Astrocyte (in vitro differentiated cells and primary cell): ENCODE data around the gene ABI1. TPM values are rescaled to one million over a fixed set of nuclear protein-coding genes. Genes with fewer than 3 reads are reported as not detected.

Experiments
- DNase-seq: peaks from one replicate; pipeline ENCODE4 v3.0.0-alpha.2; 2010; ENCODE audit warnings: low read depth
- FAIRE-seq: peaks from 2 replicates; lab custom pipeline; 2011; peaks lifted over from hg19 to GRCh38; lab: Jason Lieb, UNC
- H2AFZ ChIP-seq: 2 replicates; pipeline ENCODE4 v1.6.0; 2012; ENCODE audit warnings: low read depth, low read length, inconsistent platforms
- H3K27ac ChIP-seq: 2 replicates; pipeline ENCODE4 v1.5.1; 2011; ENCODE audit warnings: low read depth, low read length, inconsistent platforms
- H3K27me3 ChIP-seq: 2 replicates; pipeline ENCODE4 v1.6.0; 2011; ENCODE audit warnings: low read length, inconsistent platforms; ENCODE audit not compliant: insufficient read depth
- H3K36me3 ChIP-seq: 2 replicates; pipeline ENCODE4 v1.5.1; 2011; ENCODE audit warnings: low read length, inconsistent platforms; ENCODE audit not compliant: insufficient read depth
- H3K4me1 ChIP-seq: 2 replicates; pipeline ENCODE4 v1.5.1; 2011; ENCODE audit warnings: low read length, inconsistent platforms; ENCODE audit not compliant: insufficient read depth
- H3K4me2 ChIP-seq: 2 replicates; pipeline ENCODE4 v1.6.0; 2012; ENCODE audit warnings: low read length, inconsistent platforms
- H3K4me3 ChIP-seq: 2 replicates; pipeline ENCODE4 v1.5.1; 2011; ENCODE audit warnings: low read depth, mild to moderate bottlenecking, low read length, inconsistent platforms; ENCODE audit not compliant: insufficient read depth
- H3K79me2 ChIP-seq: 2 replicates; pipeline ENCODE4 v1.6.0; 2012; ENCODE audit warnings: mild to moderate bottlenecking, low read length, inconsistent platforms; ENCODE audit not compliant: insufficient read depth
- H3K9ac ChIP-seq: 2 replicates; pipeline ENCODE4 v1.6.0; 2012; ENCODE audit warnings: mild to moderate bottlenecking, low read length, inconsistent platforms
- H3K9me3 ChIP-seq: 2 replicates; pipeline ENCODE4 v1.5.1; 2012; ENCODE audit warnings: low read depth, mild to moderate bottlenecking, low read length, inconsistent platforms; ENCODE audit not compliant: insufficient read depth
- H4K20me1 ChIP-seq: 2 replicates; pipeline ENCODE4 v1.6.0; 2012; ENCODE audit warnings: low read length, inconsistent platforms; ENCODE audit not compliant: insufficient read depth
- H3K27ac Mint-ChIP-seq: one replicate; pipeline ENCODE4 v1.8.0; 2021; ENCODE audit warnings: mild to moderate bottlenecking, mixed read lengths; ENCODE audit not compliant: unreplicated experiment
- H3K27me3 Mint-ChIP-seq: one replicate; pipeline ENCODE4 v1.8.0; 2021; ENCODE audit warnings: low read depth, mixed read lengths; ENCODE audit not compliant: unreplicated experiment
- H3K36me3 Mint-ChIP-seq: one replicate; pipeline ENCODE4 v1.8.0; 2021; ENCODE audit warnings: low read depth, mixed read lengths; ENCODE audit not compliant: unreplicated experiment
- H3K4me1 Mint-ChIP-seq: one replicate; pipeline ENCODE4 v1.8.0; 2021; ENCODE audit warnings: low read depth, mixed read lengths; ENCODE audit not compliant: unreplicated experiment
- H3K4me3 Mint-ChIP-seq: one replicate; pipeline ENCODE4 v1.8.0; 2021; ENCODE audit warnings: mild to moderate bottlenecking, moderate library complexity, mixed read lengths; ENCODE audit not compliant: unreplicated experiment
- H3K9me3 Mint-ChIP-seq: one replicate; pipeline ENCODE4 v1.8.0; 2021; ENCODE audit warnings: mild to moderate bottlenecking, mixed read lengths; ENCODE audit not compliant: unreplicated experiment
- CTCF ChIP-seq: IDR thresholded peaks from 2 replicates; pipeline ENCODE4 v1.5.1; 2011; ENCODE audit warnings: low read depth, mild to moderate bottlenecking, inconsistent platforms, low read length, moderate library complexity; ENCODE audit not compliant: insufficient read depth
- EZH2 ChIP-seq: IDR thresholded peaks from 2 replicates; pipeline ENCODE4 v1.6.1; 2012; ENCODE audit warnings: mild to moderate bottlenecking, low read length, inconsistent platforms; ENCODE audit not compliant: insufficient read depth
- total RNA-seq: library from RNA; stranded (reverse); gene quantifications from 2 replicates; pipeline ENCODE4 v1.2.1, GENCODE V29; 2021

ABI1 gene
- total RNA-seq, 1 donor from 2014 or later, result 65.1 TPM

DNA sequence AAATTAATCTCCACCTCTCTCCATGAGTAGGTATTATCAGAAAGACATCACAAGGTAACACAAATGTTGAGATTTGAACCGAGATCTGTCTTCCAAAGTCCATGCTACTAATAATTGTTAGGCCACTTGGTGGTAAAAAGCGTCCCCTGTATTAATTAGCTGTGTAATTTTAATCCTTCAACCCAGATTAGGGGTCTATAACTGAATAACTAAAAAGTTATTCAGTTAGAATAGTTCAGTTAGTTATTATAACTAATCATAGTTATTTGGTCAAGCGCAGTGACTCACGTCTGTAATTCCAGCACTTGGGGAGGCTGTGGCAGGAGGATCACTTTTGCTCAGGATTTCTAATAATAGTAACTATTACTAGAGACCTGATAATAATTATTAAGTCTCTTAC is 157.7 kb downstream of the ABI1 start:
- peaks cover 5% of the 10 kb centered on the region for H3K4me1 ChIP-seq
- no peak overlapping the region for H3K4me3 ChIP-seq
- no peak overlapping the region for H3K27ac Mint-ChIP-seq
- no peaks in the 10 kb centered on the region for H3K9me3 ChIP-seq
- H3K27me3 Mint-ChIP-seq, result no peaks in the 10 kb centered on the region
- H3K27me3 ChIP-seq, result no peaks in the 10 kb centered on the region
- DNase-seq (no peak), FAIRE-seq (no peak)
- peaks cover 6% of the 10 kb centered on the region for H3K36me3 ChIP-seq
- TF ChIP-seq EZH2 (no peak), CTCF (no peak)
- no peak overlapping the region for H3K9ac ChIP-seq
- no peak overlapping the region for H2AFZ ChIP-seq
- no peak overlapping the region for H3K4me2 ChIP-seq
- no peak overlapping the region for H3K4me3 Mint-ChIP-seq
- peaks cover 8% of the 10 kb centered on the region for H3K4me1 Mint-ChIP-seq
- H3K79me2 ChIP-seq, result peaks cover 56% of the 10 kb centered on the region
- H4K20me1 ChIP-seq, result peaks cover 12% of the 10 kb centered on the region
- peaks cover 14% of the 10 kb centered on the region for H3K36me3 Mint-ChIP-seq
- no peak overlapping the region for H3K27ac ChIP-seq
- H3K9me3 Mint-ChIP-seq, result no peaks in the 10 kb centered on the region

- H3K79me2 ChIP-seq, result peaks cover 68% of the 10 kb centered on the region
- Mint-ChIP-seq H3K4me3 (no peak overlapping the region), H3K9me3 (no peaks in the 10 kb centered on the region), H3K27me3 (no peaks in the 10 kb centered on the region), H3K4me1 (peaks cover 8% of the 10 kb centered on the region), H3K36me3 (peaks cover 9% of the 10 kb centered on the region), H3K27ac (no peak overlapping the region)
- FAIRE-seq (no peak), DNase-seq (no peak)
- peaks cover 10% of the 10 kb centered on the region for H3K4me1 ChIP-seq
- H3K9me3 ChIP-seq, result no peaks in the 10 kb centered on the region
- peaks cover 2% of the 10 kb centered on the region for H3K36me3 ChIP-seq
- no peak overlapping the region for H3K9ac ChIP-seq
- no peak overlapping the region for H3K27ac ChIP-seq
- H2AFZ ChIP-seq, result no peak overlapping the region
- H3K27me3 ChIP-seq, result no peaks in the 10 kb centered on the region
- H3K4me2 ChIP-seq, result no peak overlapping the region
- H4K20me1 ChIP-seq, result peaks cover 7% of the 10 kb centered on the region
- TF ChIP-seq CTCF, result no peak
- no peak for TF ChIP-seq EZH2
- no peak overlapping the region for H3K4me3 ChIP-seq
Observed at GRCh38 chr10:26700884-26701630, 159.7 kb downstream of the ABI1 start.

DNA sequence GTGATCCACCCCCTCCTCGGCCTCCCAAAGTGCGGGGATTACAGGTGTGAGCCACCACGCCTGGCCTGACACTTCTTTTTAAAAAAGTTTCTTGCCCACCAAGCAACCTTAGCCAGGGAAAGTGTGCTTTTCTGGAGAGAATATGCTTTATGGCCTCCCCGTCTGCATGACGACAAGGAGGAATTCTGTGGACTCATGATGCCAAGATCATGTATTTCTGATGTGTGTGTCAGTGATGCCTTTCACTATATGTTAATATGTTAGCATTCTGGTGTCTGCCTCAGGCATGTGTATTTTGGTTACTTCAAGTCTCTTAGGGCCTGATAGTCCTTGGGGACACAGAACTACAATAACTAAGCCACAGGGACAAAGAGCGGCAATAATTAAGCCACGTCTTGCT is 161.1 kb downstream of the ABI1 start:
- H3K27ac ChIP-seq, result no peak overlapping the region
- no peaks in the 10 kb centered on the region for H3K9me3 Mint-ChIP-seq
- no peak overlapping the region for H3K9ac ChIP-seq
- H4K20me1 ChIP-seq, result peaks cover 7% of the 10 kb centered on the region
- H3K9me3 ChIP-seq, result no peaks in the 10 kb centered on the region
- H3K36me3 ChIP-seq, result peaks cover 2% of the 10 kb centered on the region
- no peaks in the 10 kb centered on the region for H3K27me3 Mint-ChIP-seq
- no peak for TF ChIP-seq CTCF
- no peak for TF ChIP-seq EZH2
- no peak overlapping the region for H3K4me2 ChIP-seq
- H3K4me3 ChIP-seq, result no peak overlapping the region
- peaks cover 10% of the 10 kb centered on the region for H3K4me1 ChIP-seq
- H3K79me2 ChIP-seq, result peaks cover 65% of the 10 kb centered on the region
- peaks cover 10% of the 10 kb centered on the region for H3K4me1 Mint-ChIP-seq
- H3K27ac Mint-ChIP-seq, result no peak overlapping the region
- H2AFZ ChIP-seq, result no peak overlapping the region
- DNase-seq (no peak), FAIRE-seq (no peak)
- H3K36me3 Mint-ChIP-seq, result peaks cover 5% of the 10 kb centered on the region
- no peak overlapping the region for H3K4me3 Mint-ChIP-seq
- H3K27me3 ChIP-seq, result no peaks in the 10 kb centered on the region
